Measurements from ENCODE around the gene SOWAHA. TPM values are rescaled to one million over a fixed set of nuclear protein-coding genes. Genes with fewer than 3 reads are reported as not detected.

Gene SOWAHA
- total RNA-seq, 1 donor from 2014 or later = 0.51 TPM

DNA sequence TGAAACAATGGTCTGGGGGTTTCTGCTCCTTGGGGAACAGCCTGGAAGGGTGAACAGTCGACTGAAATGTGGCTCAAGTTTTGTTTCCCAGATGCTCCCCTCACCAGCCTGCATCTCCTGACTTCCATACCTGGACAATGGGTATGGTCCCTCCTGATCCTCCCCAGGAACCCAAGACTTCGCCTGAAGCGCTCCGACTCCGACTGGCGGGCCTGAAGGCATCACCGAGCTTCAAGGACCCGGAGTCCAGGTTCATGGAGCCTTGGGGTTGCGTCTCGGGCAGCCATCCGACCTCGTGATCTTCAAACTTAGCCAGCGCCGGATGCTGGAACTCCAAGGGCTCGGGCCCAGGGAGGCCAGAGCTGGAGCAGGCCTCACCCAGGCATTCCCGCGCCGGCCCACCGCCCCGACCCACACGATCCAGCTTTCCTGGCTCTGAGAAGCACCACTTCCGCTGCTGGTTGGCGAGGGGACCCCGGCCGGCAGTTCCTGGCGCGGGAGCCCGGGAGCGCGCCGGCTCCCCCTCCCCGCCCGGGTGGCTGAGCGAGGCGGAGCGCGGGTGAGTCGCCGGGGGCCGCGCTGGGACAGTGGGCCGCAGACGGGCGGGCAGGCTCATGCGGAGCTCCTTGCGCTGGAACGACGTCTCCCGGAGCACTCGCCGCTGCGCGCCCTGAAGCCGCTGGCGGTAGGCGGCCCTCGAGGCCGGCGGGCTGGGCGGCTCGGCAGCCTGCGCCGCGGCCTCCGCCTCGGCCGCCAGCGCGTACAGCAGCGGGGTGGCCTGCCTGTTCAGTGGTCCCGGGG lies 12.1 kb downstream of the SOWAHA start:
- intact Hi-C loops (cut with micrococcal nuclease) = no loop called here

DNA sequence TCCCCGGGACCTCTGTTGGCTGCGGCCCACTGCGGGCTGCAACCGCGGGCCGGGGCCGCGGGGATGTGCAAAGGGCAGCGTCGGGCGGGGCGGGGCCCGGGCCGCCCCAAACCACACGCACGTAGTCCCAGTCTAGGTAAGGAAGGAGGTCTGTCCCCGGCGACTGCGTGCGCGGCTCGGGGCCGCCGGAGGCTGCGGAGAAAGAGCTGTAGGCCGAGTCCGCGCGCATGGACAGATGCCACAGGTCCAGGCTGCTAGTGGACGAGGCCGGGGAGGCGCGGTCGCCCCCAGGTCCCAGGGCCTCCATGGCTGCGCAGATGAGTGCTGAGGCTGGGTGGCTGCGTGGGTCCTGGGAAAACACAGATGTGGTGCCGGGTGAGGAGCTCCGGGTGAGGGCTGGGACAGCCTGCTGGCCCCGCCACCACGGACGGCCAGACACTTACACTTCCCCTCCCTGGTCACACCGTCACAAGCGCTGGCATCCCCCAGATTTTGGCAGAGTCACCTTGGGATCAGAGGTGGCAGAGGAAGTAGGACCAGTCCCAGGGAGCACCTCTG lies 12.8 kb downstream of the SOWAHA start:
- intact Hi-C loops (cut with micrococcal nuclease) = no loop called here

DNA sequence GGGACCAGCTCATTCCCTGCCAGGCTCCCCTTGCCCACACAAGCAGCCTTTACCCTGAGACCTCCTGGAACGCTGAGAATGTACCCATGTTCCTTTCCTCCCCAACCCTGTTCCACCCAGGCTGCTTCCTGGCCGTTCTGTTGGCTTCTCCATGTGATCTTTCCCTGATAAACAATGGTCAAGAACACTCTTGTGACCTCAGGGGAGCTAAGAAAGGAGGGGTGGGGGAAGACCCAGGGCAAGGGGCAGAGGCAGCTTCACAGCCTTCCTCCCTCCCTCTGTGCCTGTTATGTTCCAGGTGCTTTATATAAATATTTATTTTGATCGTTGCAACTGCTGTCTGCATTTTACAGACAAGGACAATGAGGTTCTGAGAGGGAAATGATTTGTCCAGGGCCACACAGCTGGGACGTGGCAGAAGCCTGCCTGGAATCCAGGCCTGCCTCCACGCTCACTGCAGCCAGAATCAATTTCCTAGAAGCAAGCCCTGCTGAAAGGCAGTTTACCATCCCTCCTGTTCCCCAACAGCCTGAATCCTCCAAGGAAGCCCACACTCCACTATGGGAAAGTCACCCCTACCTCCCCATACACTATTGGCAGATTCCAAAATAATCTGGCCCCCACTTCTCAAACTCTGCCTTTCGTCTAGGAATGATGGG lies 13.5 kb downstream of the SOWAHA start:
- intact Hi-C loops (cut with micrococcal nuclease) = no loop called here

- intact Hi-C loops (cut with micrococcal nuclease) = no loop called here
These were observed 15.0 kb downstream of the SOWAHA start for GRCh38 chr5:132827943-132828673.

DNA sequence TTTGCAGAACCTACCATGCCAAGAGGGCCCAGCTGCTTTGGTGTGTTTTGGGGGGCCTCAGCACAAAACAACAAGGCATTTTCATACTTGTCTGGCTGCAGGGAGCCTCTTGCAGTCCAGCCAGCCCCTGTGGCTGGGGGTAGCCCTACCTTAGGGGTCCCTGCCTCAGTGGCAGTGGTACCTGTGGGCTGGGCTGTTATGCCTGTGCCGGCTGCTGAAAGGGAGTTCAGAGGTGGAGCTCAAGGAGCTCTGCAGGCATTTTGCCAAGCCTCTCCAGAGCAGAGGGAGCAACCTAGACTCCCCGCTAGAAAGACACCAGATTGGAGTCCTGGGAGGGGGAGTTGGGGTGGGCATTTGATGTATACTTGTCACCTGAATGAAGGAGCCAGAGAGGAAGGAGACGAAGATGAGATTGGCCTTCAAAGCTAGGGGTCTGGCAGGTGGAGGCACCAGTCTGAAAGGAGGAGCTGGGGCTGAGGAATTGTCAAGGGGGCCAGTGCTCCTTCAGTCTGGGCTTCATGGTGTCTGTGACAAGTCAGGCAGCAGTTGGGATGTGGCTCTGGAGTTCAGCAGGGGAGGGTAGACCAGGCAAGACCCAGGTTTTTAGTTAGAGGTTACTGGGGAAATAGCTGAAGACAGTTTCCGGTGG lies 15.9 kb downstream of the SOWAHA start:
- intact Hi-C loops (cut with micrococcal nuclease) = no loop called here

GRCh38 chr5:132829742-132830435 lies 16.8 kb downstream of the SOWAHA start:
- intact Hi-C loops (cut with micrococcal nuclease) = loop anchor here (1.0 kb wide), 3 partner anchors 36 to 221 kb away; partner anchors contain the start of genes GDF9 and UQCRQ

DNA sequence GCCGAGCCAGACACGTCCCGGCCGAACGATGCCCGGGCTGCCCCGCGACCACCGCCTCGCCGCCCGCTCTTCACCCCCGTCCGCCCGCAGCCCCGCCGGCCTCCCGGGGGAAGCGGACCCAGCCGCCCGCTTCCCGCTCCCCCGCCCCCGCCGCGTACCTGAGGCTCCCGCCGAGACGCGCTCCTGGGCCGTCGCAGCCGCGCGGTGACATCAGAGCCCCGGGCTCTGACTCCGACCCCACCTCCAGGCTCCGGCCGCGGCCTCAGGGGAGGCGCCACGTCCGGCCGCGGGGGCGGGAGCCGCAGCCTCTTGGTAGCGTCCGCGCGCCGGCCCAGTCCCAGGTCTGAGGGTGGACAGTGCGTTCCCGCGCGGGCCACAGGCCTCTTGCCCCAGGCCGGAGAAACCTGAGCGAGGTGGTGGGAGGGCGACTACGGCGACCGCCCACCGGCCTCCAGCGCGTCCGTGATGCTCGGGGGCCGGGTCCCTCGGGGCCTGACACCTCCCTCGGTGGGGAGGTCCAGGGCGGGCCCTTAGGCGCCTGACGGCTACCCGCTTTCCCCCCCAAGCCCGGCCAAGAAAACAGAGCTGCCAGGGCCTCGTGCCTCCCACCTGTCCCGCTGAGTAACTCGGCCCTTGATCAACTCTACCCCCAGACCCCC lies 17.5 kb downstream of the SOWAHA start, which contains the start of gene SHROOM1:
Gene SHROOM1 (minus strand): TSS at position 212 of the 659 bp plus-strand sequence. CDS start 4,507 bp downstream, outside the sequence.
- intact Hi-C loops (cut with micrococcal nuclease) = loop anchor here (1.0 kb wide), 3 partner anchors 36 to 221 kb away; partner anchors contain the start of genes GDF9 and UQCRQ

GRCh38 chr5:132831095-132831860 lies 18.2 kb downstream of the SOWAHA start:
- intact Hi-C loops (cut with micrococcal nuclease) = no loop called here

DNA sequence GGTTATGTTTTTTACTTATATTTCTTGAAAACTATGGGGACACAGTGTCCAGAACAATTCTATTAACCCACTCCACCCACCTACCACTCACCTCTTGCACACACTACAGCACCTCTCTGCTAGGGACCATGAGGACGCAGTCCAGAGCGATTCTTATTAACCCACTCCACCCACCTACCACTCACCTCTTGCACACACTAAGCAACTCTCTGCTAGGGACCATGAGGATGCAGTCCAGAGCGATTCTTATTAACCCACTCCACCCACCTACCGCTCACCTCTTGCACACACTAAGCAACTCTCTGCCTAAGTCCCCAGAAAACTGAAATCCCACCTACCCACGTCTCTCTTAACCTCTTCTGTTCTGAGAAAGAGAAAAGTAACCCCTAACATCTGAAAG lies 19.5 kb downstream of the SOWAHA start:
- intact Hi-C loops (cut with micrococcal nuclease) = no loop called here

GRCh38 chr5:132834057-132834456 lies 21.0 kb downstream of the SOWAHA start:
- intact Hi-C loops (cut with micrococcal nuclease) = no loop called here

DNA sequence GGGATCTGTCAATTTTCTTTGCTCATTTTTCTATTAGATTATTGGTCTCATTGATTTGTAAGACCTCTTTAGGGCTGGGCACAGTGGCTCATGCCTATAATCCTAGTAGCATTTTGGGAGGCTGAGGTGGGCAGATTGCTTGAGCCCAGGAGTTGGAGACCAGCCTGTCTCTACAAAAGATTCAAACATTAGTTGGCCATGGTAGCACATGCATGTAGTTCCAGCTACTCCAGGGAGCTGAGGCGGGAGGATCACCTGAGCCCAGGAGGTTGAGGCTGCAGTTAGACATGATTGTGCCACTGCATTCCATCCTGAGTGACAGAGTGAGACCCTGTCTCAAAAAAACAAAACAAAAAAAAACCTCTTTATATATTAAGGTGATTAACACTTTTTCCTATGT lies 23.8 kb downstream of the SOWAHA start:
- intact Hi-C loops (cut with micrococcal nuclease) = no loop called here

DNA sequence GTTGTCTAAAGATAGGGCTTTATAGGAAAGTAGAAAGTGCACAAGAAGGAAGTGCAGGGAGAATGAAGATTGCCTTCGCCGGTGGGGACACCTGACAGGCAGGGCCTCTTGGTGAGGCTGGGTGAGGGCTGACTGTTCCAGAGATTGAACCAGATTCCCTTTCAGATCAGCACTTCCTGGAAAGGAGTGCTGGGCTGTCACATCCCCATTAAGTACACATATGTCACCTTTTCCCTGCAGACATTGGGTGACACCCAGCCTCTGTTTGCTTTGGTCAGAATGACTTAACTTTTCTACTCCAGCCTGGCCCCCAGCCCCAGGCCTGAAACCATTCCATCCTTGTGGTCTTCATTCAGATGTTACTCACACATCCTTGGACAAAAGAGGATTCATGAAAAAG lies 24.8 kb downstream of the SOWAHA start:
- intact Hi-C loops (cut with micrococcal nuclease) = no loop called here

- intact Hi-C loops (cut with micrococcal nuclease) = no loop called here
These were observed 25.6 kb downstream of the SOWAHA start for GRCh38 chr5:132838516-132839282.

- intact Hi-C loops (cut with micrococcal nuclease) = no loop called here
These were observed 26.6 kb downstream of the SOWAHA start for GRCh38 chr5:132839426-132840301.

DNA sequence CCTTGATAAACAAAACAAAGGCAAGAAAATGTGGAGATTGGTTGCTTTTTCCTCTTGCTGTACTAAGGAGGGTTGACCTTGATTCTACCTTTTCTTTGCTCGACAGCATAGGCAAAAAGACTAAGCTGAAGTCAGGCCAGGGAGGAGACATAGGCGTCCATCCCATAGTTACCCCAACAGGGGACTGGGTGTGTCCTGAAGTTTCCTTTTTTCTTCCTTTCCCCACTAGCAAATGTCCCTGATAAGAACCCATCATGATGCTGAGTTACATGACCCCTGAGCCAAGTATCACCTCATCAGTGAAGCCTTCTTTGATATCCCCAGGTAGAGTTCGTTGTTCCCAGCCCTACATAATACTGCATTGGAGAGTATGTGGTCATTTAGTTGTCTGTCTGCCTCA lies 27.2 kb downstream of the SOWAHA start:
- intact Hi-C loops (cut with micrococcal nuclease) = no loop called here

- intact Hi-C loops (cut with micrococcal nuclease) = no loop called here
These were observed 27.8 kb downstream of the SOWAHA start for GRCh38 chr5:132840896-132841295.

- intact Hi-C loops (cut with micrococcal nuclease) = no loop called here
These were observed 28.2 kb downstream of the SOWAHA start for GRCh38 chr5:132841305-132841704.
